ENCODE measurements around the gene TNFRSF17.
"Not testable (repeated sequence)": the region's sequence is repeated elsewhere in the genome, so short reads cannot be mapped to it uniquely, and the experiment has no call there.

Gene TNFRSF17

GRCh38 chr16:11964761-11965551 lies at the start of gene TNFRSF17:
Gene TNFRSF17, plus strand, starts transcription at chr16:11965210. Its CDS starts 115 bp downstream, at chr16:11965325.
- no peak for DNase-seq

GRCh38 chr16:11915644-11916523 lies 49.1 kb upstream of the TNFRSF17 start, which contains the start of gene GSPT1:
Gene GSPT1, minus strand, starts transcription at chr16:11915956. Its CDS starts 236 bp downstream, at chr16:11915720.
- DNase-seq: peak; percentile 99

- peak in 1 of 2 experiments; percentile 15 for DNase-seq
These were observed 48.3 kb upstream of the TNFRSF17 start for GRCh38 chr16:11916524-11917285.

- DNase-seq: not testable (repeated sequence)
These were observed 41.0 kb upstream of the TNFRSF17 start for GRCh38 chr16:11924046-11924445.

- not testable (repeated sequence) for DNase-seq
These were observed 37.7 kb upstream of the TNFRSF17 start for GRCh38 chr16:11927350-11927749.

- DNase-seq: not testable (repeated sequence)
These were observed 23.1 kb upstream of the TNFRSF17 start, which contains the start of gene NPIPB2 for GRCh38 chr16:11941945-11942344. Gene NPIPB2, minus strand, starts transcription at chr16:11942045. Its CDS starts 0 bp downstream, at chr16:11942045.

GRCh38 chr16:11946433-11946832 lies 18.6 kb upstream of the TNFRSF17 start:
- no peak for DNase-seq

- no peak for DNase-seq
These were observed 16.2 kb upstream of the TNFRSF17 start for GRCh38 chr16:11948819-11949218.

GRCh38 chr16:11949527-11949926 lies 15.5 kb upstream of the TNFRSF17 start:
- peak in 1 of 2 experiments; percentile 6 for DNase-seq

GRCh38 chr16:11950388-11950787 lies 14.6 kb upstream of the TNFRSF17 start:
- no peak for DNase-seq

- not testable (repeated sequence) for DNase-seq
These were observed 11.4 kb upstream of the TNFRSF17 start for GRCh38 chr16:11953576-11953975.

- DNase-seq: no peak
These were observed 9.3 kb upstream of the TNFRSF17 start for GRCh38 chr16:11955713-11956123.

- DNase-seq: no peak
These were observed 8.5 kb upstream of the TNFRSF17 start for GRCh38 chr16:11956558-11956957.

- DNase-seq: no peak
These were observed 7.2 kb upstream of the TNFRSF17 start for GRCh38 chr16:11957591-11958395.

GRCh38 chr16:11962457-11962856 lies 2.6 kb upstream of the TNFRSF17 start:
- DNase-seq: not testable (repeated sequence)

- not testable (repeated sequence) for DNase-seq
These were observed 2.0 kb upstream of the TNFRSF17 start for GRCh38 chr16:11962978-11963377.

GRCh38 chr16:11963706-11964105 lies 1.3 kb upstream of the TNFRSF17 start:
- DNase-seq: no peak

GRCh38 chr16:11966173-11966572 lies 1.2 kb downstream of the TNFRSF17 start:
- DNase-seq: no peak

GRCh38 chr16:11967195-11967911 lies 2.3 kb downstream of the TNFRSF17 start:
- DNase-seq: no peak

GRCh38 chr16:11968577-11968976 lies 3.6 kb downstream of the TNFRSF17 start:
- no peak for DNase-seq

- not testable (repeated sequence) for DNase-seq
These were observed 5.3 kb downstream of the TNFRSF17 start for GRCh38 chr16:11970292-11970691.
